OCI-LY7 (cell line): Measurements from ENCODE around the gene PTPRM.

Experiments used
- CTCF ChIP-seq: fragments of 200-600 bp; sonication (generic); conservative IDR thresholded peaks from 2 replicates; pipeline ENCODE4 v1.5.1; 2014; ENCODE audit warnings: mild to moderate bottlenecking, antibody characterized with exemption, low read length, moderate library complexity, mixed read lengths
- EZH2phosphoT487 ChIP-seq: fragments of 200-600 bp; sonication (generic); IDR thresholded peaks from 2 replicates; pipeline ENCODE4 v1.6.1; 2018; ENCODE audit warnings: low read depth, borderline replicate concordance, mild to moderate bottlenecking, mixed run types, antibody characterized with exemption, low read length, moderate library complexity, mixed read lengths

GRCh38 chr18:7979714-7980113, 412.6 kb downstream of the PTPRM start:
- TF ChIP-seq CTCF, result no peak
- no peak for TF ChIP-seq EZH2phosphoT487
